Measurements from ENCODE around the gene RNF19B.
"Not testable (repeated sequence)": the region's sequence is repeated elsewhere in the genome, so short reads cannot be mapped to it uniquely, and the experiment has no call there.

RNF19B gene, protein sequence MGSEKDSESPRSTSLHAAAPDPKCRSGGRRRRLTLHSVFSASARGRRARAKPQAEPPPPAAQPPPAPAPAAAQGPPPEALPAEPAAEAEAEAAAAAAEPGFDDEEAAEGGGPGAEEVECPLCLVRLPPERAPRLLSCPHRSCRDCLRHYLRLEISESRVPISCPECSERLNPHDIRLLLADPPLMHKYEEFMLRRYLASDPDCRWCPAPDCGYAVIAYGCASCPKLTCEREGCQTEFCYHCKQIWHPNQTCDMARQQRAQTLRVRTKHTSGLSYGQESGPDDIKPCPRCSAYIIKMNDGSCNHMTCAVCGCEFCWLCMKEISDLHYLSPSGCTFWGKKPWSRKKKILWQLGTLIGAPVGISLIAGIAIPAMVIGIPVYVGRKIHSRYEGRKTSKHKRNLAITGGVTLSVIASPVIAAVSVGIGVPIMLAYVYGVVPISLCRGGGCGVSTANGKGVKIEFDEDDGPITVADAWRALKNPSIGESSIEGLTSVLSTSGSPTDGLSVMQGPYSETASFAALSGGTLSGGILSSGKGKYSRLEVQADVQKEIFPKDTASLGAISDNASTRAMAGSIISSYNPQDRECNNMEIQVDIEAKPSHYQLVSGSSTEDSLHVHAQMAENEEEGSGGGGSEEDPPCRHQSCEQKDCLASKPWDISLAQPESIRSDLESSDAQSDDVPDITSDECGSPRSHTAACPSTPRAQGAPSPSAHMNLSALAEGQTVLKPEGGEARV

DNA sequence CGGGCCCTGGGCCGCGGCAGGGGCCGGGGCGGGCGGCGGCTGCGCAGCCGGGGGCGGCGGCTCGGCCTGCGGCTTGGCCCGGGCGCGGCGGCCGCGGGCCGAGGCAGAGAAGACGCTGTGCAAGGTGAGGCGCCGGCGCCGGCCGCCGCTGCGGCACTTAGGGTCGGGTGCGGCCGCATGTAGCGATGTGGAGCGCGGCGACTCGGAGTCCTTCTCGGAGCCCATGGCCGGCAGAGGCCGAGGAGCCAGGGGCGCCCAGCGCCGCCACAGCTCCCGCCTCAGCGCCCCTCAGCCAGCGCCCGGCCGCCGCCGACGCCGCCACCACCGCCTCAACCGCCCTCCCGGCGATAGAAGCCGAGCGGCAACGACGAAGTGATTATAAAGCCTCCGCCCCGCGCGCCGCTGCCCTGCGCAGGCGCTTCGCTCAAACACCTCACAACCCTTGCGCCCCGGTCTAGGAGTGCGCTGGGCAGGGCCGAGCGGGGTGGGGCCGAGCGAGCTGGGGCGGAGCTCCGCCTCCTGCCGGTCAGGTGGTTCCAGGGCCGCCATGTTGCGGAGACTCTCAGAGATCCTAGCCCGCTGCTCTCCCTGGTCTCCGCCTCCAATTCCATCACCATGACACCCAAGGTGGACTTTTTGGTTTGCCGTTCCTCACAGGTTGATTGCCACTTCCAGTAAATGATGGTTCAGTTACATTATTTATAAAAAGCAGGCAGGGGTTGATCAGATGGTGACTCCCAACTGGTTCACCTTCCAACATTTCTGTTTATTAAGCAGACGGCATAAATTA is at the start of gene RNF19B:
RNF19B (minus strand) TSS at position 349 of the 790 bp plus-strand sequence; CDS start at position 225, 124 bp downstream.
- peak; percentile 91 for DNase-seq

DNA sequence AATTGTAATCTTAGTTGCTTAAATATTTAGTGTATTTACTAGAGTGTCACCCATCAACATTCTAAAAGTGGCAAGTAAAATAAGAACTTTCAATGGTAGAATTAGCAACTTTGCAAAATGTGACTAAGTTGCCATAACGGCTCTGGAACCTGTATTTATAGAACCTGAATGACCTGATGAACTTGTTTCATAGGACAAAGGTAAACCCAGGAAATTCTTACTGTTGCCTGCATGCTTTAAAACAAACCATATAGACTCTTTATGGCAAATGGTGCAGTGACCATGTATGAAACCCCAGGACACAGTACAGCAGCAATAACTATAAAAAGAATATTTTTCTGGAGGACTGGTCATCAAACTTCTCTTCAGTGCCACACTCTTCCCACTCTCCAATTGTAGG is 49.2 kb upstream of the RNF19B start:
- DNase-seq = no peak

DNA sequence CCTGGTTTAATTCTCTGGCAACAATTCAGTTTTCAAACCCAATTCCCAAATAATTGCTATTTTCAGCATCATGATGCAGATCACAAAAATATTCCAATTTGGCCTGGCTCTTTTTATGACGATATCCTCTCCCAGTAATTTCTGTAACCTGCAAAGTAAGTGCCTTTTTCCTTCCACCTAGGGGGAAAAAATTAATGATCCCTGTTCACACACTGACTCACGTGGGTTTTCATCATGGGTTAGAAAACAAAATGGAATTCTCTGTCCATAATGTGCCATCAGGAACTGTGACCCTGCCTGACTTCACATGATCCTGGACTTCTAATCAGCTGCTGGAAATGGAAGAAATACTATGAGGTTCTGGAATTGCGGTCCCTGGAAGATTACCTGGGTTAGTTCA is 47.6 kb upstream of the RNF19B start:
- no peak for DNase-seq

DNA sequence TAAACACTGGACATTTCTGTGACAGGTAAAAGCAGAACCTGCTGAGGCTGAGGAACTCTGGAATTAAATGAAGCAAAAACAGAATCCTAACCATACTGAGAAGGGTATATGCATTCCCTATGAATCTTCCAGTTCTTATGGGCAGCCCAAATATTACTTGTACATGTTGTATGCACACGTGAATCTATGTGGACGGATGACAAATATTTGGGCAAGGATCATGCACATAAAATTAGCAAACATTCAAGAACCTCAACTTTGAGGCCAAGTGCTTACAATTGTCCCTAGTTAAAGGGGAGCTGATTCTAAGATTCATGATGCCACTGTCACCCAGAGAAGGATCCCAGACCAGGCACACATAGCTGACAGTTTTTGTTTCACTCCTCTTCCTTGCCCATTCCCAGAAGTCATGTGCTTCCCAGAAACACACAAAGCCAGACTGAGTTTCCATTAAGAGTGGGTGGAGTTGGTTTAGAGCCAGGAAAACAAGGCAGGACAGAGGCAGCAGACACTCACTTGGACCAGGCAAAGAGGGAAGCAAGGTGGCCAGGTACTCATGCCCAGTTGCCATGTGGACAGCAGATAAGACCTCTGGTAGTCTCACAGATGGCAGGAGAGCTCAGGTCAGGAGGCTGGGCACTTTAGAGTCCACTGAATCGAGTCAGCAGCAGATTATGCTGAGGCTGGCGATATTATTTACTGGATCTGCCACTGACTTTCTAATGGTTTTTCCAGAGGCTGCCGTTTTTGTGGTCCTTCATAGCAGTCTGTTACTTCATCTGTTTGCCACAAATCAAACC is 46.5 kb upstream of the RNF19B start:
- peak; percentile 10 for DNase-seq

DNA sequence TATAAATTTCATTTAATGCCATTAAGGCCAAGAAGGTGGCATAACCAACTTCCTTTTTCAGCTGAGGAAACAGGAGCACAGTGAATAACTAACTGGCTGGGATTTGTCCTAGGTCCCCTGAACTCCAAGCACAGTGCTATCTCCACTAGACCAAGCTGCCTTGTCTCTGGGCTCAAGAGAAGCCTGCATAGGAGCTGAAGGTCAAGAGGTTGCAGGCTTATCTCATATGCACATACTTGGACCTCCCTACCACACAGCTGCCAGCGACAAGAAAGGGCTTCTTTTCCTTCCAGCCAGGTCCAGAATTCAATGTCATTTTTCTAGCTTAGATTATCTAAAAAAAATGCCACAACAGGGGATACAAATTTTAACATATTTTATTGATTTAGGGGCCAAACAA is 45.0 kb upstream of the RNF19B start:
- DNase-seq = no peak

DNA sequence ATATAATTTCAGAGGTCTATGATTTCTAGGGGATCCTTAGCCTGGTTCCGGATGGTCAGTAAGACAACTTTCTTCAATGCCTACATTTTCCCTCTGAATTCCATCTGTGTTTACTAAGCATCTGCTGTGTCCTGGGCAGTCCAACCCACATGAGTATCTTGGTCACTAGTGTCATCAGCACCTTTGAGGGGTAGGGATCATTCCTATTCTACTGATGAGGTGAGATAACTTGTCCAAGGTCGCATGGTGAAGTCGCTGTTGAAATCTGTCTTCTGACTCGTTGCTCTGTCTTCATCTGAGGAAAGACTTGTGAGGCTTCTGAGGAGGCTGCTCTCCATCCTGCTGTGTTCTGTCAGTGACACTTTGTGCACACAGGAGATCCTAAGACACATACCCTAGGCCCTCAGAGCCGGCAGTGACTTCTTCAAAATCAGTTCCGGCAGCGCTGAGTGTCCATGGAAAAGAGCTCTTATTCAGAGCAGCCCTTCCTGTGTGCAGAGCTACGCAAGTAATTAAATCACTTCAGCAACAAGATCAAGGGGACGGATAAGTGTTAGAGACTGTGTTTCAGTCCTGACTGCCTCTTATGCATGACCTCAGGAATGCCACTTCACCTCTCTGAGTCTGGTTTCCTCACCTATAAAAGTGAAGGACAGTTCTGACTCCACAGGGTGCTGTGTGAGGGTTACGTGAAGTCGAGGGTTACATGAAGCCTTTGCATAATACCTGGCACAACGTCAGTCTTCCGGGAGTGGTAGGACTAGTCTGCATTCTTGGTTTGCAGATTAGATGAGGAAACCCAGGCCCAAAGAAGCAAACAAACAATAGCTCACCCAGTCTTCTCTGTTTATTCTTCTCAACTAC is 43.7 kb upstream of the RNF19B start:
- DNase-seq = no peak

DNA sequence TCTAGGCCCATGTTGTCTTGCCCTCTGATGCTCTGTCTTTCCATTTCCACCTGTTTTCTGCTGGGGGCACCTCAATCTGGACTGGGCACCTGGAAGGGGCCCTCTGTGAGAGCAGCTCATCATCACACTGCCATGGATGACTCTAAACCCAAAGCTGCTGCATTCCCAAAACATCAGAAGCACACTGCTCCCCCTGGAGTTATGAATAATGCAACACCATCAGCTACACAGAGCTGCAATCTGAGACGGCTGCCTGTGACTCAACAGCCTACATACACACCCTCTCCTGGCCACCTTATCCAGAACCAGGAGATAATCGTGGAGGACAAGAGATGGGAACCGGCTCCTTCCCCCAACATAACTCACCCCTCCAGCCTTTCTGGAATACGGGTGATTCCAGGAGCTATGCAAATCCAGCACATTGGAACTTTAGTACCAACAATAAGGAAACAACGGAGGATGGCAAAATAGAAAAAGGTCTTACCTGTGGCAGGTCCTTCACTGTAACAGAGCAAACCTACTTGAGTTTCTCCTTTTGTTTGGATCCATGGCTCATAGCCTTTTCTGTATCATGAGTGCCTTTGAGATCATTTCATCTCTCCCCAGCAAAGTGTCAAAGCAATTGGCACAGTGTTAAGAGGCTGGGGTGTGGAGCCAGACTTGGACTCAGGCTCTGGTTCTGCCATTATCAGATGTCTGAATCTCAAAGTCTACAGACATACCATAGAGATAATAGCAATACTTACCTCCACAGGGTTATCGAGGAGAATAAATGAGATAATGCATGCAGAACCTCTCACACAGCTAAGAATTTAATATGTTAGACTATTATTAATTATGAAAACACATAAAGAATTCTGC is 42.8 kb upstream of the RNF19B start:
- peak; percentile 10 for DNase-seq

DNA sequence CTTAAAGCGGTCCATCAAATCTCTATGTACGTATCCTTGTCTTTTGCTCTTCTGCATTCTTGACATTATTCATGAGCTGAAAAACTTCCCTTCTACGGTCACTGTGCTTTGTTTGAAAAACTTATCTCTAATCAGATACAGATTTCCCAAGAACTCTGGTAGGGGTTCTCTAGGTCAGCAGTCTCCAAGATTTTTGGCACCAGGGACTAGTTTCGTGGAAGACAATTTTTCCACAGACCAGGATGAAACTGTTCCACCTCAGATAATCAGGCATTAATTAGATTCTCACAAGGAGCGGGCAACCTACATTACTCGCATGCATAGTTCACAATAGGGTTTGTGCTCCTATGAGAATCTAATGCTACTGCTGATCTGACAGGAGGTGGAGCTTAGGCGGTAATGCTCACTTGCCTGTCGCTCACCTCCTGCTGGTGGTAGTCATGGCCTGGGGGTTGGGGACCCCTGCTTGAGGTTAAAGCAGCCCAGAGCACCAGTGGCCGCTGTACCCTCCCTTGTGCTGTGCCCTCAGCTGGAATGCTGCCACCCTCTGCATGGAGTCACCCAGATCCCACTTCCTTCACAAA is 41.3 kb upstream of the RNF19B start:
- DNase-seq = no peak

DNA sequence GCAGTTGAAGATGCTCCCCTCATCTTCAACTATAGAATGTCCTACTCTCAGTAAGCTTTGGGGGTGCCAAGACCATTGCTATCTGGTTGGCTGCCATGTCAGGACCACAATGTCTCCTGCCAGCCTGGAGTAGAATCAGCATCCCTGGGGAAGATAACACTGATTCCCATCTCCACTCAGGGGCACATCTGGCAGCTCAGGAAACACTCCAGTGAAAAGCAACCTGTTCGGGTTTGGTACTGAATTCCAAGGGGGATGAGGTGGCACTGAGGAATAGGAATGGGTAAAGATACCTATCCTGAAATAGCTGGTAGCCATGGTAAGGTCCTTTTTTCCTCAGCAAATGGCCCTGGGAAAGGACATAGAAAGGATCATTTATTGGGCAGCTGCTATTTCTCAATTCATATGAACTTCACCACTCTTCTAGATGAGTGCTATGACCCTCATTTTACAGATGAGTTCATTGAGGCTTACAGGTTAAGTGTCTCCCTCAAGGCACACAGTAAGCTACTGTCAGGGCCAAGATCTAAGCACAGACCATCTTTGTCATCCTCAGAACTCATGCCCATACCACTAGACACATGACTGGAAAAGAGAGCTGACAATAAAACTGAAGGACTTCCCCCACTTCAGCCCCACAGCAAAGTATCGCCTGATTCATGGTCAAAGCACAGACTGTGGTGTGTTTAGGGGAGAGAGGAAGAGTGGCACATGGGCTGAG is 40.7 kb upstream of the RNF19B start:
- DNase-seq = no peak

DNA sequence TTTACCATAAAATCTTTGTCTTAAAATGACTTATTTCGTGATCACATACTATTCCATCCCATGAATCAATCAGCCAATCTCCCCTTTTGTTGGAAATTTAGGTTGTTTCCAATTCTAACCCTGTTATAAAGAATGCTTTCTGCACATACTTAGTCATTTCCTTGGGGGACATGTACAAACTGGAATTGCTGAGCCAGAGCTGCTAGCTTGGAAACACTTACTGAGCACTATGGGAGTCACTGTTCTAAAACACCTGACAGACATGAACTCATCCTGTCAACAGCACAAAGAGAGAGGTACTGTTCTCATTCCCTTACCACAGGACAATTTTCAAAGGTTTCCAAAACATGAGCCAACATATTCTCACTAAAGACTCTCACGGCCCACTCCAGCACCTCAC is 40.0 kb upstream of the RNF19B start:
- DNase-seq = no peak

DNA sequence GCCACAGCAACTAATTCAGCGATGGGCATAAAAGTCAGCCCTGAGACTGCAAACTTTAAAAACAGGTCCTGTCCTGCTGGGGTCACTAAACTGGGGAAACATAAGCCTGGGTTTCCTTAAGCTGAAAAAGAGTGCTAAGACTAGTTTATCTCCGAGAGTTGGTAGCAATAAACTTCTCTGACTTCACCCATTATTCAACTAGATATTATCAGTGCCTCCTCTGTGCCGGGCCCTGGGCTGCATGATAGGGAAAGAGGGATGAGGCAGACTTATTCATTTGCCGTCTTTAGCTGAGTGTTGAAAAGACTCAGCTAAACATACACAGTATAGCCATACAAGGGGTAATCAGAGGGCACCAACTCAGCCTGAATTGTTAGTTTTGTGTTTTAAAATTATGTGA is 39.0 kb upstream of the RNF19B start:
- DNase-seq = no peak

DNA sequence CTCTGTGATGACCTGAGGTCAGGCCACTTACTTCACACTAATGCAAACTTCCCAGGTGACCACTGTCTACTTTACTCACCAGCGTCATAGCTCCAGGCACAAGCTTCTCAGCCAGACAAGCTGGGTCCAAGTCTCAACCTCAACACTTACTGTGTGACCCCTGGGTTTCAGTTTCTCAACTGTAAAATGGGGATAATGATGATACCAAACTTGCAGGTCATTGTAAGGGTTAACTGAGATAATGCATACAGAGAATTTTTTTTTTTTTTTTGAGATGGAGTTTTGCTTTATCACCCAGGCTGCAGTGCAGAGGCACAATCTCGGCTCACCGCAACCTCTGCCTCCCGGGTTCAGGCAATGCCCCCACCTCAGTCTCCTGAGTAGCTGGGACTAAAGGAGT is 37.4 kb upstream of the RNF19B start:
- no peak for DNase-seq

DNA sequence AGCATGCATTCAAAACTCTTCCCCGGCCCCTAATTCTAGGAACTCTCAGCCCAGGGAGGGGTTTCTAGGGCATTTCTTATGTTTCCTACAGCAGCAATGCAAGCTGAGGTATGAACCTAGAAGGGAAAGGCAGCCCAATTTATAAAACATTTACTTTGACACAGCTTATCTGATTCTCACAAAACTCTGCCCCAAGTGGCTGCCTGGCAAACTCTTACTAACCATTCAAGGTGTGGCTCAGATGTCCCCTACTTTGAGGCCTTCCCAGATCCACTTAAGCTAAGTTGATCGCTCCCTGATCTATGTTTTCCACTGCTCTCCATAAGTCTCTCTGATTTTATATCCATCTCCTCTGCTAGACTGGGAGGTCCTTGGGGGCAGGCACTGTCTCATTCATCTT is 36.7 kb upstream of the RNF19B start:
- DNase-seq = no peak

DNA sequence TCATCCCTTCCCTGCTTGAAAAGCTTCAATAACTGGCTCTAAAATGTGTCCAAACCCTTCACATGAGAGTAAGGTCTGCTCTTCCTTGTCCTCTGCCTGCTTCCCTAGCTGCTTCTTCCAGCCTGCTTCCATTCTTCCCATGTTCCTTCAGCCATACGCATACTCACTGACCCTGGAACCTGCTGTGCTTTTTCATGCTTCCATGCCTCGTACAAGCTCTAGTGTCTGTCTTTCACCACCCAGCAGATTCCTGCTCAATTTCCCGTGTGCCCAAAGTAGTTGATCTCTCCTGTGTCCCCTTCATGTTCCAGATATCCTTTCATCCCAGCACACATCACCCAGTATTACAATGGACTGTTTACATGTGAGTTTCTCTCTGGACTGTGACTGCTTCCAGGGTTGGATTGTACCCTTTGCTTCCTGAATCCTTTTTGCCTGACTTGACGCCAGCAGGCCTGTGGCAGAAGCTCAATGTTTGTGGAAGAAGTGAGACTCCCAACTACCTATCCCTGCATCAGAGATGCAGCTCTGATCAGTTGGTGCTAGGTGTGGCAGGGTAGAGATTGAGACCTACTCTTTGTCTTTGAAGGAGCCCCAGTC is 35.9 kb upstream of the RNF19B start:
- no peak for DNase-seq

DNA sequence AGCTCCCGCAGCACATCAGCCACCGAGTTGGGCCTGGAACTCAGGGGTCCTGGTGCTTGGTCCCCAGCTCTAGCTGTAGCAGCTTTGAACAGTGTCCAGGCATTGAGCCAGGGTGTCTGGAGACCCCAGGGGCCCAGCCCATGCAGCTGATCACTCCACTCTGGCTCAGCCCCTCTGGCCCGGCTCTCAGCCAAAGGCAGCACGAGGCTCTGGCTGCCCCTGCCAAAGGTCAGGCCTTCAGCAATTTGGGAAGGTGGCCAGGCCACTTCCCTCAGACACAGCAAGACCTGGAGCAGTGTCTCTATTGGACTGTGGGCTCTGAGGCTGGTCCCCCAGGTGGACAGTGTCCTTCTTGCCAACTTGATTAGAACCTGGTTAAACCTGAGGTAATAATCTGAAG is 34.4 kb upstream of the RNF19B start:
- no peak for DNase-seq

DNA sequence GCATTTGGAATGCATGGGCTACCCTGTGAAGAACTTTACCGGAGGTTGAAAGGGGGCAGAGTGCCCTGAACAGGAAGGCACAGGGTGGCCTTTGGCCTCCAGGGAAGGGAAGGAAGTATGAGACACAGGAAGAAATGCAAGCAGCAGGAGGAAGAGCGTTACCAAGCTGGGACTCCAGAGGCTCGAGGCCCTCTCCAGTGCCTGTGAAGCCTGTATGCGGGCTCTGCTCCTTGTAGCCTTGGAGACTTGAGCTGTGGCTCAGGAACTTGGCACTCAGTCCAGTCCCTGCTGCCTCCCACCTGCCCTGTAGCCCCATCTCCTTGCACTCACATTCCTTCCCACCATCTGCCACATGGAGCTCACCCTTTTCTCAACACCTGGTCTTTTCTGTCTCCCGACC is 33.5 kb upstream of the RNF19B start:
- DNase-seq = peak; percentile 37

DNA sequence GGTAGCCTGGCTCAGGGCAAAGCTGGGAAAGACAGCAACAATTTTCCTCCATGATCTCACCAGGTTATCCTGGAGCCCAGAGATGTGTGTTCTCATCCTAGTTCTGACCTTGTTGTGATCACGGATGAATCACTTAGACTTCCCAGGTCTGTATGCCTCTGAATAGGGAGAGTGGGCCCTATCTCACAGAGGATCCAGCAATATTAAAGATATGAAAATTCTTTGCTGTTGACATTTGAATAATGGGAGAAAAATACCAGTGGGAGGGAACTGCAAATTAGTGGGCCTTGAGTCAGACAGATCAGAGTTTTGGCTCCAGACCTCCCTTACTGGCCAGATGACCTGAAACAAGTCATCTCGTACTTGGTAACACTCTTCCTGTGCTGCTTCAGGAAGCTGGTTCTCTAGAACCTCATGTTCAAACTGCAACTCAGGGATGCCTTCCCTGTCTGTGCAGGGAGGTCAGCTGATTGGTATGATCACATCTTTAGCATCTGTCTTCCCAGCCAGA is 32.8 kb upstream of the RNF19B start:
- DNase-seq = no peak

DNA sequence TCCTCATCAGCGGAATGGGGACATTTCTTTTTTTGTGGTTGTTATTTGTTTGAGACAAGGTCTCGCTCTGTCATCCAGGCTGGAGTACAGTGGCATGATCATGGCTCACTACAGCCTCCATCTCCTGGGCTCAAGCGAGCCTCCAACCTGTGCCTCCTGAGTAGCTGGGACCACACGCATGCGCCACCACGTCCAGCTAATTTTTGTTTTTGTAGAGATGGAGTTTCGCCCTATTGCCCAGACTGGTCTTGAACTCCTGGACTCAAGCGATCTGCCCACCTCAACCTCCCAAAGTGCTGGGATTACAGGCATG is 28.7 kb upstream of the RNF19B start:
- DNase-seq = not testable (repeated sequence)

Measured in DMS 273 treated with DMSO at 0.1 percent for 48 hours (cell line).